Lower leg skin (tissue), 4 donors: ENCODE data around the gene CFAP74. TPM values are rescaled to one million over a fixed set of nuclear protein-coding genes. Genes with fewer than 3 reads are reported as not detected.
A peak's percentile ranks its signal among the peaks of the same experiment; 100 is the strongest.

Experiments used
- DNase-seq, 2 donors: peaks; one replicate each; pipeline ENCODE4 v3.0.0-alpha.2; 2019; ENCODE audit warnings: low spot score in 2 of 2
- H3K4me3 ChIP-seq: fragments of 200-600 bp; sonication (generic); 2 replicates; pipeline ENCODE4 v1.5.1; 2017; ENCODE audit warnings: mild to moderate bottlenecking, low read depth; ENCODE audit not compliant: poor library complexity, severe bottlenecking
- CTCF ChIP-seq, 3 donors: fragments of 450-650 bp; IDR thresholded peaks; one replicate each; pipeline ENCODE4 v1.5.1; 2016; ENCODE audit warnings: antibody characterized with exemption in 3 of 3, mild to moderate bottlenecking in 3 of 3, moderate library complexity in 2 of 3
- POLR2A ChIP-seq, 2 donors: fragments of 450-650 bp; IDR thresholded peaks; one replicate each; pipeline ENCODE4 v1.6.1; 2016 to 2017; ENCODE audit warnings: antibody characterized with exemption in 2 of 2, mild to moderate bottlenecking in 1 of 2, moderate library complexity in 1 of 2
- WGBS, 2 donors: methylation state at CpG; one replicate each; pipeline ENCODE4 v1.1.5; 2018; 5-methylcytosine and 5-hydroxymethylcytosine counted together
- intact Hi-C: fragments of 100-400 bp; cut with DNase I; formaldehyde crosslinking; loops from one replicate; pipeline ENCODE4 v1.15.0; 2023; ENCODE audit warnings: low total_unique reads
- total RNA-seq, 4 donors: library from RNA; depleted of rRNA; stranded (reverse); fragments of >200 nt; gene quantifications; one replicate each; pipeline ENCODE4 v1.1.0, GENCODE V29; 2016

Gene CFAP74
- total RNA-seq, 4 donors from 2014 or later, result 0.10 TPM; not detected in 3

GRCh38 chr1:1964811-1965210 lies 38.8 kb downstream of the CFAP74 start:
- TF ChIP-seq POLR2A (IDR thresholded peaks at IDR 0.05), result no peak
- TF ChIP-seq CTCF (IDR thresholded peaks at IDR 0.05), result no peak
- 82 to 91% methylated on average over 14 to 25 of the region's 25 CpGs for WGBS, 2 donors
- intact Hi-C loops, result no loop called here
- H3K4me3 ChIP-seq, result no peak overlapping the region
- no peak for DNase-seq

GRCh38 chr1:1963570-1963969 lies 40.0 kb downstream of the CFAP74 start:
- DNase-seq, result no peak
- 83 to 86% methylated on average over 17 of the region's 17 CpGs for WGBS, 2 donors
- intact Hi-C loops, result no loop called here
- H3K4me3 ChIP-seq, result no peak overlapping the region
- TF ChIP-seq POLR2A (IDR thresholded peaks at IDR 0.05), result no peak

- no peak for DNase-seq
- intact Hi-C loops, result no loop called here
- H3K4me3 ChIP-seq, result no peak overlapping the region
- 83 to 93% methylated on average over 2 of the region's 2 CpGs for WGBS, 2 donors
- TF ChIP-seq CTCF (IDR thresholded peaks at IDR 0.05) (no peak), POLR2A (IDR thresholded peaks at IDR 0.05) (no peak)
Measured at GRCh38 chr1:1962752-1963151, 40.8 kb downstream of the CFAP74 start.

- 49 to 51% methylated on average over 17 of the region's 17 CpGs for WGBS, 2 donors
Measured at GRCh38 chr1:1960480-1961196, 42.9 kb downstream of the CFAP74 start.

GRCh38 chr1:1959840-1960479 lies 43.6 kb downstream of the CFAP74 start:
- WGBS, 2 donors, result 3 to 7% methylated on average over 19 to 23 of the region's 23 CpGs
- DNase-seq, result peak; percentile 58 to 95
- H3K4me3 ChIP-seq, result no peak overlapping the region
- TF ChIP-seq CTCF (IDR thresholded peaks at IDR 0.05) (peak in 1 of 3 donors; percentile 69), POLR2A (IDR thresholded peaks at IDR 0.05) (no peak)
- intact Hi-C loops, result loop anchor here (5.0 kb wide), 1 partner anchor 87 kb away; no protein-coding TSS in a partner anchor

More at GRCh38 chr1:1960480-1961196, 42.9 kb downstream of the CFAP74 start:
- intact Hi-C loops, result no loop called here
- no peak for DNase-seq
- no peak for TF ChIP-seq CTCF (IDR thresholded peaks at IDR 0.05)
- no peak for TF ChIP-seq POLR2A (IDR thresholded peaks at IDR 0.05)
- H3K4me3 ChIP-seq, result no peak overlapping the region

GRCh38 chr1:1959459-1959839 lies 44.1 kb downstream of the CFAP74 start:
- DNase-seq, result no peak
- WGBS, 2 donors, result 59 to 71% methylated on average over 11 to 12 of the region's 12 CpGs
- intact Hi-C loops, result loop anchor here (5.0 kb wide), 1 partner anchor 88 kb away; no protein-coding TSS in a partner anchor
- H3K4me3 ChIP-seq, result no peak overlapping the region
- TF ChIP-seq POLR2A (IDR thresholded peaks at IDR 0.05) (no peak), CTCF (IDR thresholded peaks at IDR 0.05) (no peak)
